ENCODE measurements around the gene AHSG.
A peak's percentile ranks its signal among the peaks of the same experiment; 100 is the strongest.

Gene AHSG

GRCh38 chr3:186608624-186609215, 4.1 kb upstream of the AHSG start:
- no peaks in the 10 kb centered on the region for H3K4me1 ChIP-seq (ENCODE audit: control insufficient read depth, low read depth, low read length)
- no peak overlapping the region for H3K4ac ChIP-seq (ENCODE audit: low read depth, low read length)
- no peak overlapping the region for H3K4me3 ChIP-seq (ENCODE audit: low read length)
- H3K56ac ChIP-seq (ENCODE audit: low read length): no peak overlapping the region
- no peaks in the 10 kb centered on the region for H3K27me3 ChIP-seq (ENCODE audit: insufficient read depth, low read length, poor library complexity)
- no peak overlapping the region for H3K18ac ChIP-seq (ENCODE audit: low read length)
- no peaks in the 10 kb centered on the region for H3K79me1 ChIP-seq (ENCODE audit: low read length)
- no peaks in the 10 kb centered on the region for H3K79me2 ChIP-seq (ENCODE audit: control insufficient read depth, insufficient read depth, low read length)
- H3K23ac ChIP-seq (ENCODE audit: low read length): no peak overlapping the region
- H4K5ac ChIP-seq (ENCODE audit: low read length): no peak overlapping the region
- no peak for DNase-seq
- no peak overlapping the region for H3K9ac ChIP-seq (ENCODE audit: low read length)
- WGBS (ENCODE audit: extremely low coverage, insufficient coverage, low lambda C conversion rate): no CpG with 5 or more reads among the region's 2 CpGs
- H2BK120ac ChIP-seq (ENCODE audit: low read depth, low read length): no peak overlapping the region
- H2BK15ac ChIP-seq (replicated peaks; ENCODE audit: low read depth): no peak overlapping the region
- no peaks in the 10 kb centered on the region for H3K36me3 ChIP-seq (ENCODE audit: control insufficient read depth, insufficient read depth, low read length)
- no peak overlapping the region for H3K4me2 ChIP-seq (ENCODE audit: low read length)
- H2AK5ac ChIP-seq (ENCODE audit: low read length): no peak overlapping the region
- no peak overlapping the region for H2BK5ac ChIP-seq (ENCODE audit: low read length)
- no peak overlapping the region for H4K8ac ChIP-seq (ENCODE audit: low read depth, low read length)
- H3K27ac ChIP-seq (ENCODE audit: low read depth, low read length): no peak overlapping the region

- H3K9ac ChIP-seq (ENCODE audit: low read length): no peak overlapping the region
- H3K79me2 ChIP-seq (ENCODE audit: control insufficient read depth, insufficient read depth, low read length): no peaks in the 10 kb centered on the region
- WGBS (ENCODE audit: extremely low coverage, insufficient coverage, low lambda C conversion rate): no CpG with 5 or more reads among the region's 8 CpGs
- no peak overlapping the region for H3K56ac ChIP-seq (ENCODE audit: low read length)
- no peak overlapping the region for H3K18ac ChIP-seq (ENCODE audit: low read length)
- DNase-seq: peak; percentile 35
- H2AK5ac ChIP-seq (ENCODE audit: low read length): no peak overlapping the region
- H2BK15ac ChIP-seq (replicated peaks; ENCODE audit: low read depth): no peak overlapping the region
- H4K5ac ChIP-seq (ENCODE audit: low read length): no peak overlapping the region
- H3K36me3 ChIP-seq (ENCODE audit: control insufficient read depth, insufficient read depth, low read length): no peaks in the 10 kb centered on the region
- H3K4me3 ChIP-seq (ENCODE audit: low read length): no peak overlapping the region
- no peaks in the 10 kb centered on the region for H3K4me1 ChIP-seq (ENCODE audit: control insufficient read depth, low read depth, low read length)
- H3K4ac ChIP-seq (ENCODE audit: low read depth, low read length): no peak overlapping the region
- H3K27ac ChIP-seq (ENCODE audit: low read depth, low read length): no peak overlapping the region
- H2BK5ac ChIP-seq (ENCODE audit: low read length): no peak overlapping the region
- H3K4me2 ChIP-seq (ENCODE audit: low read length): no peak overlapping the region
- H3K79me1 ChIP-seq (ENCODE audit: low read length): no peaks in the 10 kb centered on the region
- no peak overlapping the region for H2BK120ac ChIP-seq (ENCODE audit: low read depth, low read length)
- H4K8ac ChIP-seq (ENCODE audit: low read depth, low read length): no peak overlapping the region
- H3K23ac ChIP-seq (ENCODE audit: low read length): no peak overlapping the region
- H3K27me3 ChIP-seq (ENCODE audit: insufficient read depth, low read length, poor library complexity): no peaks in the 10 kb centered on the region
These were observed 3.5 kb upstream of the AHSG start for GRCh38 chr3:186609247-186609868.

GRCh38 chr3:186612065-186612464, 795 bp upstream of the AHSG start:
- Histone ChIP-seq H3K9ac (ENCODE audit: low read length) (no peak overlapping the region), H3K4me2 (ENCODE audit: low read length) (no peak overlapping the region), H3K56ac (ENCODE audit: low read length) (no peak overlapping the region), H3K4me1 (ENCODE audit: control insufficient read depth, low read depth, low read length) (no peaks in the 10 kb centered on the region), H2BK120ac (ENCODE audit: low read depth, low read length) (no peak overlapping the region), H2BK5ac (ENCODE audit: low read length) (no peak overlapping the region), H3K79me2 (ENCODE audit: control insufficient read depth, insufficient read depth, low read length) (no peaks in the 10 kb centered on the region), H3K79me1 (ENCODE audit: low read length) (no peaks in the 10 kb centered on the region), H3K27me3 (ENCODE audit: insufficient read depth, low read length, poor library complexity) (no peaks in the 10 kb centered on the region), H2AK5ac (ENCODE audit: low read length) (no peak overlapping the region), H3K27ac (ENCODE audit: low read depth, low read length) (no peak overlapping the region), H4K8ac (ENCODE audit: low read depth, low read length) (no peak overlapping the region), H4K5ac (ENCODE audit: low read length) (no peak overlapping the region), H2BK15ac (replicated peaks; ENCODE audit: low read depth) (no peak overlapping the region), H3K4me3 (ENCODE audit: low read length) (no peak overlapping the region), H3K23ac (ENCODE audit: low read length) (no peak overlapping the region), H3K4ac (ENCODE audit: low read depth, low read length) (no peak overlapping the region), H3K18ac (ENCODE audit: low read length) (no peak overlapping the region), H3K36me3 (ENCODE audit: control insufficient read depth, insufficient read depth, low read length) (no peaks in the 10 kb centered on the region)
- WGBS (ENCODE audit: extremely low coverage, insufficient coverage, low lambda C conversion rate): no CpG with 5 or more reads among the region's 5 CpGs
- no peak for DNase-seq

GRCh38 chr3:186613637-186614265, 891 bp downstream of the AHSG start:
- H2AK5ac ChIP-seq (ENCODE audit: low read length): no peak overlapping the region
- H3K4me3 ChIP-seq (ENCODE audit: low read length): no peak overlapping the region
- no peaks in the 10 kb centered on the region for H3K36me3 ChIP-seq (ENCODE audit: control insufficient read depth, insufficient read depth, low read length)
- H3K23ac ChIP-seq (ENCODE audit: low read length): no peak overlapping the region
- H3K4me1 ChIP-seq (ENCODE audit: control insufficient read depth, low read depth, low read length): no peaks in the 10 kb centered on the region
- DNase-seq: no peak
- no peak overlapping the region for H3K4ac ChIP-seq (ENCODE audit: low read depth, low read length)
- H3K79me1 ChIP-seq (ENCODE audit: low read length): no peaks in the 10 kb centered on the region
- H3K4me2 ChIP-seq (ENCODE audit: low read length): no peak overlapping the region
- H4K5ac ChIP-seq (ENCODE audit: low read length): no peak overlapping the region
- H3K56ac ChIP-seq (ENCODE audit: low read length): no peak overlapping the region
- H2BK120ac ChIP-seq (ENCODE audit: low read depth, low read length): no peak overlapping the region
- no peak overlapping the region for H4K8ac ChIP-seq (ENCODE audit: low read depth, low read length)
- H3K27ac ChIP-seq (ENCODE audit: low read depth, low read length): no peak overlapping the region
- H2BK5ac ChIP-seq (ENCODE audit: low read length): no peak overlapping the region
- no peak overlapping the region for H3K18ac ChIP-seq (ENCODE audit: low read length)
- no peak overlapping the region for H2BK15ac ChIP-seq (replicated peaks; ENCODE audit: low read depth)
- H3K9ac ChIP-seq (ENCODE audit: low read length): no peak overlapping the region
- no peaks in the 10 kb centered on the region for H3K27me3 ChIP-seq (ENCODE audit: insufficient read depth, low read length, poor library complexity)
- no CpG with 5 or more reads among the region's 4 CpGs for WGBS (ENCODE audit: extremely low coverage, insufficient coverage, low lambda C conversion rate)
- no peaks in the 10 kb centered on the region for H3K79me2 ChIP-seq (ENCODE audit: control insufficient read depth, insufficient read depth, low read length)

GRCh38 chr3:186614266-186614596, 1.4 kb downstream of the AHSG start:
- DNase-seq: no peak
- Histone ChIP-seq H3K18ac (ENCODE audit: low read length) (no peak overlapping the region), H3K79me1 (ENCODE audit: low read length) (no peaks in the 10 kb centered on the region), H2BK120ac (ENCODE audit: low read depth, low read length) (no peak overlapping the region), H3K27ac (ENCODE audit: low read depth, low read length) (no peak overlapping the region), H3K4ac (ENCODE audit: low read depth, low read length) (no peak overlapping the region), H3K79me2 (ENCODE audit: control insufficient read depth, insufficient read depth, low read length) (no peaks in the 10 kb centered on the region), H3K27me3 (ENCODE audit: insufficient read depth, low read length, poor library complexity) (no peaks in the 10 kb centered on the region), H2AK5ac (ENCODE audit: low read length) (no peak overlapping the region), H4K8ac (ENCODE audit: low read depth, low read length) (no peak overlapping the region), H3K23ac (ENCODE audit: low read length) (no peak overlapping the region), H2BK15ac (replicated peaks; ENCODE audit: low read depth) (no peak overlapping the region), H2BK5ac (ENCODE audit: low read length) (no peak overlapping the region), H3K4me3 (ENCODE audit: low read length) (no peak overlapping the region), H3K9ac (ENCODE audit: low read length) (no peak overlapping the region), H3K56ac (ENCODE audit: low read length) (no peak overlapping the region), H4K5ac (ENCODE audit: low read length) (no peak overlapping the region), H3K36me3 (ENCODE audit: control insufficient read depth, insufficient read depth, low read length) (no peaks in the 10 kb centered on the region), H3K4me2 (ENCODE audit: low read length) (no peak overlapping the region), H3K4me1 (ENCODE audit: control insufficient read depth, low read depth, low read length) (no peaks in the 10 kb centered on the region)
- no CpG with 5 or more reads among the region's 6 CpGs for WGBS (ENCODE audit: extremely low coverage, insufficient coverage, low lambda C conversion rate)
